Thoracic aorta endothelial cell (primary cell): Measurements from ENCODE around the gene OTUB1. TPM values are rescaled to one million over a fixed set of nuclear protein-coding genes. Genes with fewer than 3 reads are reported as not detected.

Experiments used
- small RNA-seq: library from RNA; depleted of rRNA; stranded (forward); fragments of <200 nt; gene quantifications from one replicate; pipeline ENCODE3, GENCODE V24; 2012
- total RNA-seq: library from RNA; depleted of rRNA; stranded (reverse); fragments of >200 nt; gene quantifications from 2 replicates; pipeline ENCODE4 v1.2.3, GENCODE V29; 2012

Gene OTUB1, protein sequence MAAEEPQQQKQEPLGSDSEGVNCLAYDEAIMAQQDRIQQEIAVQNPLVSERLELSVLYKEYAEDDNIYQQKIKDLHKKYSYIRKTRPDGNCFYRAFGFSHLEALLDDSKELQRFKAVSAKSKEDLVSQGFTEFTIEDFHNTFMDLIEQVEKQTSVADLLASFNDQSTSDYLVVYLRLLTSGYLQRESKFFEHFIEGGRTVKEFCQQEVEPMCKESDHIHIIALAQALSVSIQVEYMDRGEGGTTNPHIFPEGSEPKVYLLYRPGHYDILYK
- 41.8 and 53.3 TPM in 2 replicates for total RNA-seq

DNA sequence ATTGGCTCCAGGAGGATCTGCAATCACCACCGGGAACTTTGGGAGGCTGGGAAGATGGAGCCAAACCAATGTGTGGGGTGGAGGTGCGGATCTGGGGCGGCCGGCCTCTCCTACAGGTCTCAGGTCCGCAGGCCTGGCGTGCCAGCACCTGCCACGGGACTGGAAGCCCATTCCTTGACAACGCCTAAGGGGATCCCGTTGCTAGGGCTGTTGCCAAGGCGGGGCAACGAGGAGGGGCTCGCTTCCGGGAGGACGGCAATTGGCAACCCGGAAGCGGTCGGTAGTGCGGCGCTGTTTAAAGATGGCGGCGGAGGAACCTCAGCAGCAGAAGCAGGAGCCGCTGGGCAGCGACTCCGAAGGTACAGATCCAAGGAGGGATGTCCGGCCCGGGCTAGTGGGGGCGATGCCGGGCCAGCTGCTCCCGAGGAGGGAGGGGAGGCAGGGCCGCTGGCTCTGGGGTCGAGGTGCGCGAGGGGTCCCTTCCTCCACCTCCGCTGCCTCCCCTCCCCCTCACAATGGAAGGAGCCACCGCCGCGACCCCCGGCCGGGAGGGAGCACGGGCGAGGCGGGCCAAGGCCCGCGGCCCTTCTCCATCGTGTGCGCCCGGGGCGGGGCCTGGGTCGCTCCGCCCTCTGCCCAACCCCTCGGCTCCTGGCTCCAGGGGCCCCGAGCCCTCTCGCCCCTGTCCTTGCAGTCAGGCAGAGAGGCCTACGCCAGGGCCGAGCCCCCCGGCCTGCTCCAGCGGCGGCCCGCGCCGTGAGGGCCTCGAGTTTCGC, at the start of gene OTUB1:
OTUB1 (plus strand) TSS at position 283 of the 776 bp plus-strand sequence; CDS start at position 302, 19 bp downstream.

GRCh38 chr11:63938479-63939396, 47.5 kb upstream of the OTUB1 start, which contains the start of gene NAA40:
NAA40 (plus strand) TSS chr11:63939002; CDS start chr11:63939097, 95 bp downstream.

DNA sequence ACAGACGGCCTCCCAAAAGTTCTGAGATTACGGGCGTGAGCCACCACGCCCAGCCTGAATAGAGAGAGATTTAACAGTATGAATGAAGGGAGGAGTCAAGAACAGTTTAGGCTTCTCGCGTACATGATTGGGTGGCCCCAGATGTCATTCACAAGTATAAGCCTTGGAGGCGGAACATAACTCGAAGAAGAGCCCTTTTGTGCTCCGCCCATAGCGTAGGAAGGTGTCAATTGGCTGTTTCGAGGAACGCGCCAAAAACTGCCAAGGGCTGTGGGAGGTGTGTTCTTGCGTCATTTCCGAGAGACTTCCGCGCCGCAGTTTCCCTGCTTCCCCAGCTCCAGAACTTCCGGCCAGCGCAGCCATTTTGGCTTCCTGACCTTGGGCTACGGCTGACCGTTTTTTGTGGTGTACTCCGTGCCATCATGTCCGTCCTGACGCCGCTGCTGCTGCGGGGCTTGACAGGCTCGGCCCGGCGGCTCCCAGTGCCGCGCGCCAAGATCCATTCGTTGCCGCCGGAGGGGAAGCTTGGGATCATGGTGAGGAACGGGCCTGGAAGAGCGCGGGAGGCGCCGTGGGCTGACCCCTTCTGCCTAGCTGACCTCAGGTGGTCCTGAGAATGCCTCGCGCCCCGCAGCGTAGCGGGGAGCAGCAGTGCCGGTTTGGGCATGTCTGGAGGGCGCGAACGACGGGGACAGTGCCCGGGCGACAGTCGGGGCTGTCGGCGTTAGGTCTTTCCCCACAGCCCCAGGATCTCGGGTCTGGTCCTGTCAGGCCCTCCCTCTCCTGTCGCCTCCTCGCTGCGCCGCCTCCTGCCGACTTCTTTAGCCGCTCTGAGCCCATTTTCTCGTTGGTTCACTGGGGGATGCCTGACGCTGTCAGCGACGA, 11.7 kb upstream of the OTUB1 start, which contains the start of gene COX8A:
COX8A (plus strand) TSS at position 362 of the 885 bp plus-strand sequence; CDS start at position 423, 61 bp downstream.

DNA sequence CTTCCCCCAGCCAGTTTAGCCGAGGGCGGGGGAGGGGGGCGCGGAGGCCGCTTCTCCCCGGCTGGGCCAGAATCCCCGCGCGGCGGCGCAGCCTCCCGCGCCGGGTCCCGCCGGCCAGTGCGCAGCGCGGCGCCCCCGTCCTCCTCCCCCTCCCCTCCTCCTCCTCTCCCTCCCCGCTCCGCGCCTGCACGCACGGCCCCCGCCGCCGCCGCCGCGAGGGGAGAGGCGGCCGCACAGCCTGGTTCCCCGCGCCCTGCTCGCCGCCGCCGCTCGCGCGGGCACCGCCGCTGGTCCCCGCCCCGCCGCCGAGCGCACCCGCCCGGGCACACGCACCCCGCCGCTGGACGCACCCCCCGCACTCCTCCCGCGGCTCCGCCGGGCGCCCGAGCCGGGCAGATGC, 49.3 kb downstream of the OTUB1 start, which contains the start of gene FLRT1:
FLRT1 (plus strand) TSS at position 356 of the 400 bp plus-strand sequence. CDS start 80,337 bp downstream, outside the sequence.

Small RNA genes lying within 50 kb of the gene (small RNA-seq; reads per million reads assigned to genes)
- gene RNU6-45P = not detected

Other genes with a start within 250 kb of the OTUB1 start
- gene ZFTA, start 217.7 kb upstream of the OTUB1 start, total RNA-seq = 18.9 and 23.3 TPM in 2 replicates
- gene SPINDOC, start 173.0 kb upstream of the OTUB1 start, total RNA-seq = 27.4 and 32.6 TPM in 2 replicates
- gene MARK2, start 147.3 kb upstream of the OTUB1 start, total RNA-seq = 26.1 and 29.2 TPM in 2 replicates
- gene RCOR2, start 69.3 kb upstream of the OTUB1 start, total RNA-seq = 0.36 and 0.40 TPM in 2 replicates
- 19.8 and 23.0 TPM in 2 replicates for gene NAA40, start 47.4 kb upstream of the OTUB1 start, total RNA-seq
- gene COX8A, start 11.8 kb upstream of the OTUB1 start, total RNA-seq = 188 and 250 TPM in 2 replicates
- gene FLRT1, start 49.5 kb downstream of the OTUB1 start, total RNA-seq = not detected in 2 replicates
- 12.4 and 18.5 TPM in 2 replicates for gene MACROD1, start 179.7 kb downstream of the OTUB1 start, total RNA-seq
- 247 and 273 TPM in 2 replicates for gene STIP1, start 199.7 kb downstream of the OTUB1 start, total RNA-seq
- 124 and 138 TPM in 2 replicates for gene FERMT3, start 220.3 kb downstream of the OTUB1 start, total RNA-seq
- 18.2 and 22.8 TPM in 2 replicates for gene TRPT1, start 239.7 kb downstream of the OTUB1 start, total RNA-seq
- gene NUDT22, start 239.8 kb downstream of the OTUB1 start, total RNA-seq = 27.9 and 34.0 TPM in 2 replicates
- gene DNAJC4, start 244.1 kb downstream of the OTUB1 start, total RNA-seq = 8.1 and 8.9 TPM in 2 replicates
- 11.0 and 14.8 TPM in 2 replicates for gene VEGFB, start 248.1 kb downstream of the OTUB1 start, total RNA-seq